Measurements from ENCODE around the gene NEFH.

Gene NEFH

DNA sequence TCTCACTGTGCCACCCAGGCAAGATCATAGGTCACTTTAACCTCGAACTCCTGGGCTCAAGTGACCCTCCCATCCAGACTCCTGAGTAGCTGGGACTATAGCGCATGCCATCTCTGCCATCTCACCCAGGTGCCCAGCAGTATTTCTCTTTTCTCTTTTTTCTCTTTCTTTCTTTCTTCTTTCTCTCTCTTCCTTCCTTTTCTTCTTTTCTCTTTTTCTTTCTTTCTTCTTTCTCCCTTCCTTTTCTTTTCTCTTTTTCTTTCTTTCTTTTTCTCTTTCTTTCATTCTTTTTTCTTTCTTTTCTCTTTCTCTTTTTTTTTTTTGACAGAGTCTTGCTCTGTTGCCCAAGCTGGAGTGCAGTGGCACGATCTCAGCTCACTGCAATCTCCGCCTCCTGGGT is 28.2 kb upstream of the NEFH start:
- Histone ChIP-seq H3K4me3 (ENCODE audit: low read length) (no peak overlapping the region), H3K9me2 (replicated peaks; ENCODE audit: control insufficient read depth, low read length) (no peaks in the 10 kb centered on the region), H3K4me1 (ENCODE audit: control insufficient read depth, low read length) (no peaks in the 10 kb centered on the region), H3K79me2 (ENCODE audit: control insufficient read depth, low read length) (no peaks in the 10 kb centered on the region), H3K27me3 (ENCODE audit: control insufficient read depth, low read length) (no peaks in the 10 kb centered on the region; the same call in 1 of the 2 replicates), H3K27ac (ENCODE audit: low read depth, low read length) (no peak overlapping the region), H3K4me2 (ENCODE audit: low read length) (no peak overlapping the region), H3K9me3 (ENCODE audit: control insufficient read depth, insufficient read depth, low read length) (no peaks in the 10 kb centered on the region), H3K36me3 (ENCODE audit: control insufficient read depth, low read length) (no peaks in the 10 kb centered on the region), H3F3A (ENCODE audit: control insufficient read depth, insufficient read depth) (no peaks in the 10 kb centered on the region), H4K20me1 (ENCODE audit: control insufficient read depth, insufficient read depth, low read depth, low read length) (no peaks in the 10 kb centered on the region)
- TF ChIP-seq, protein P1, sequence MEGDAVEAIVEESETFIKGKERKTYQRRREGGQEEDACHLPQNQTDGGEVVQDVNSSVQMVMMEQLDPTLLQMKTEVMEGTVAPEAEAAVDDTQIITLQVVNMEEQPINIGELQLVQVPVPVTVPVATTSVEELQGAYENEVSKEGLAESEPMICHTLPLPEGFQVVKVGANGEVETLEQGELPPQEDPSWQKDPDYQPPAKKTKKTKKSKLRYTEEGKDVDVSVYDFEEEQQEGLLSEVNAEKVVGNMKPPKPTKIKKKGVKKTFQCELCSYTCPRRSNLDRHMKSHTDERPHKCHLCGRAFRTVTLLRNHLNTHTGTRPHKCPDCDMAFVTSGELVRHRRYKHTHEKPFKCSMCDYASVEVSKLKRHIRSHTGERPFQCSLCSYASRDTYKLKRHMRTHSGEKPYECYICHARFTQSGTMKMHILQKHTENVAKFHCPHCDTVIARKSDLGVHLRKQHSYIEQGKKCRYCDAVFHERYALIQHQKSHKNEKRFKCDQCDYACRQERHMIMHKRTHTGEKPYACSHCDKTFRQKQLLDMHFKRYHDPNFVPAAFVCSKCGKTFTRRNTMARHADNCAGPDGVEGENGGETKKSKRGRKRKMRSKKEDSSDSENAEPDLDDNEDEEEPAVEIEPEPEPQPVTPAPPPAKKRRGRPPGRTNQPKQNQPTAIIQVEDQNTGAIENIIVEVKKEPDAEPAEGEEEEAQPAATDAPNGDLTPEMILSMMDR (IDR thresholded peaks at IDR 0.05; ENCODE audit: low read depth, low read length, poor library complexity, severe bottlenecking): no peak
- no peak for TF ChIP-seq EZH2phosphoT487 (IDR thresholded peaks at IDR 0.05; ENCODE audit: borderline replicate concordance, low read length)

DNA sequence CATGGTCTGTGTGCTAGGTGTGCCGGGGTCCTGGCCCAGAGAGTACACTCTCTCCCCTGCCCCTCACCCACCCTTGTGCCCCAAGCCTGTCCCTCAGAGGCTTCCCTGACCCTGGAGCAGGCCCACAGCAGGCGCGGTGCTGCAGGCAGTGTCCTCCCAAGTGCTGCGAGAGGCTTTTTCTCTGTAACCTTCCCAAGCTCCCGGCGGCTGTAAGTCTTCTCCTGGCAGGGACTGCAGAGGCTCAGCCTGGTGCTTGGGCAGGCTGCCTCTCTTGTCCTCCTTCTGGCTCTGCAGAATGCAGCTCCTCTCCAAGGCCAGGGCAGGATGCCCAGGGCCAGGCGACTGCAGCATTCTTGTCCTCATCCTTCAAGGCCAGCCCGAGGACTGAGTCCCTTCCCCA is 25.7 kb upstream of the NEFH start:
- Histone ChIP-seq H3K9me2 (replicated peaks; ENCODE audit: control insufficient read depth, low read length) (no peaks in the 10 kb centered on the region), H3K79me2 (ENCODE audit: control insufficient read depth, low read length) (no peaks in the 10 kb centered on the region), H4K20me1 (ENCODE audit: control insufficient read depth, insufficient read depth, low read depth, low read length) (no peaks in the 10 kb centered on the region), H3K36me3 (ENCODE audit: control insufficient read depth, low read length) (no peaks in the 10 kb centered on the region), H3K4me3 (ENCODE audit: low read length) (no peak overlapping the region), H3K4me1 (ENCODE audit: control insufficient read depth, low read length) (no peaks in the 10 kb centered on the region), H3K27ac (ENCODE audit: low read depth, low read length) (no peak overlapping the region), H3F3A (ENCODE audit: control insufficient read depth, insufficient read depth) (no peaks in the 10 kb centered on the region), H3K9me3 (ENCODE audit: control insufficient read depth, insufficient read depth, low read length) (no peaks in the 10 kb centered on the region), H3K27me3 (ENCODE audit: control insufficient read depth, low read length) (no peaks in the 10 kb centered on the region), H3K4me2 (ENCODE audit: low read length) (no peak overlapping the region)
- no peak for TF ChIP-seq EZH2phosphoT487 (IDR thresholded peaks at IDR 0.05; ENCODE audit: borderline replicate concordance, low read length)
- TF ChIP-seq, protein P1 (IDR thresholded peaks at IDR 0.05; ENCODE audit: low read depth, low read length, poor library complexity, severe bottlenecking): no peak

DNA sequence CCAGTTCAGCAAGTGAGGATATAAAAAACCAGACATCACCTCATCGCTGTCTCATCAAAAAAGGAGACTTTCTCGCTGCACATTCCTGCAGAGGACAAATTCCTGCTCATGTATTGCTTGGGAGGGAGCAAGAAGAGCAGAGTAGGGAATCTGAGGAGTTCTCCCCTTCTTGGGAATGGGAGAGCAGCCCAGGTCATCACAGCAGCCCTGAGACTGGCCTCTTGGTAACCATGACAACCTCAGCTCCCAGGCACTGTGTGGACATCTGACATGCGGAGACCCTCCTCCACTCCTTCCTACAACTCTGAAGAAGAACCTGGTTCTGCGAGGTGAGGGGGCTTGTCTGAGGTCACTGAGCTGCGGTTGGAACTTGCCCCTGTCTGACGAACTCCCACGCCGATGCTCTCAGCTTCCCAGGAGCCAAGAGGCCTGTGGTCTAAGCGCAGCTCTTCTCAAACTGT is 23.8 kb upstream of the NEFH start:
- Histone ChIP-seq H4K20me1 (ENCODE audit: control insufficient read depth, insufficient read depth, low read depth, low read length) (no peaks in the 10 kb centered on the region), H3K9me2 (replicated peaks; ENCODE audit: control insufficient read depth, low read length) (no peaks in the 10 kb centered on the region), H3K27ac (ENCODE audit: low read depth, low read length) (no peak overlapping the region), H3K36me3 (ENCODE audit: control insufficient read depth, low read length) (no peaks in the 10 kb centered on the region), H3K4me2 (ENCODE audit: low read length) (no peak overlapping the region), H3K79me2 (ENCODE audit: control insufficient read depth, low read length) (no peaks in the 10 kb centered on the region), H3K9me3 (ENCODE audit: control insufficient read depth, insufficient read depth, low read length) (no peaks in the 10 kb centered on the region), H3F3A (ENCODE audit: control insufficient read depth, insufficient read depth) (no peaks in the 10 kb centered on the region), H3K27me3 (ENCODE audit: control insufficient read depth, low read length) (no peaks in the 10 kb centered on the region), H3K4me1 (ENCODE audit: control insufficient read depth, low read length) (no peaks in the 10 kb centered on the region), H3K4me3 (ENCODE audit: low read length) (no peak overlapping the region)
- TF ChIP-seq, protein P1 (IDR thresholded peaks at IDR 0.05; ENCODE audit: low read depth, low read length, poor library complexity, severe bottlenecking): no peak
- no peak for TF ChIP-seq EZH2phosphoT487 (IDR thresholded peaks at IDR 0.05; ENCODE audit: borderline replicate concordance, low read length)
